Astrocyte of the hippocampus (primary cell): ENCODE data around the gene USP36.
"Not testable (repeated sequence)": the region's sequence is repeated elsewhere in the genome, so short reads cannot be mapped to it uniquely, and the experiment has no call there.

Source experiments
- DNase-seq: peaks from one replicate; pipeline ENCODE4 v3.0.0; 2011; ENCODE audit warnings: low read depth, low spot score

The USP36 gene

DNA sequence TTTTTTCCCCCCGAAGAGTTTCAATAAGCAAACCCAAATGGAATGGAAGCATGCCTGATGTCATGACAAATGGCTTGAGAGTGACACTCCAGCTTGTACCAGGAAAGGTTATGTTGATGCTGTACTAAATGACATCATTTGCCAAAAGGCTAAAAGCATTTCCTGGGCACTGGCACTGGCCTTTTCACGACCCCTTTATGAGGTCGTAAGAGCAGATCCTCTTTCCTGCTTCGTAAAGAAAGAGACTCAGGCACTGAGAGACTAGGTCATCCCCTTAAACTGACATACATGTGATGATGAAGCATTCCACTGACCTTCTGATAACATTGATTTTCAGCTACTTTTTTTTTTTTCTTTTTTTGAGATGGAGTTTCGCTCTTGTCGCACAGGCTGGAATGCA is 31.9 kb upstream of the USP36 start:
- DNase-seq, result no peak

GRCh38 chr17:78870621-78871020 is 30.0 kb upstream of the USP36 start:
- DNase-seq, result no peak

- peak; percentile 51 for DNase-seq
These were observed 27.8 kb upstream of the USP36 start for GRCh38 chr17:78868391-78868790.

DNA sequence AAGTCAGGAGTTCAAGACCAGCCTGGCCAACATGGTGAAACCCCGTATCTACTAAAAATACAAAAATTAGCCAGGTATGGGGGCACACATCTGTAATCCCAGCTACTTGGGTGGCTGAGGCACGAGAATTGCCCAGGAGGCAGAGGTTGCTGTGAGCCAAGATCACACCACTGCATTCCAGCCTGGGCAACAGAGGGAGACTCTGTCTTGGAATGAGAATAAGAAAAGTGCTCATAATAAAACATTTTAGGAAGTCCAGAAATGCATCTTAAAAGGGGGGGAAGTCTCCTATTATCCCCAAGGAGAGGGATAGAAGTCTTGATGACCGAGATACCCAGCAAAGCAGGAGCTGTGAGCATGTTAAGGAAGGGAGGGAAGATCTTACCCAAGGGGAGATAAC is 26.4 kb upstream of the USP36 start:
- not testable (repeated sequence) for DNase-seq

GRCh38 chr17:78865682-78866390 is 25.2 kb upstream of the USP36 start:
- DNase-seq, result peak; percentile 88

- DNase-seq, result no peak
These were observed 23.5 kb upstream of the USP36 start for GRCh38 chr17:78864117-78864516.

- DNase-seq, result peak; percentile 97
These were observed 21.7 kb upstream of the USP36 start for GRCh38 chr17:78862073-78863023.

DNA sequence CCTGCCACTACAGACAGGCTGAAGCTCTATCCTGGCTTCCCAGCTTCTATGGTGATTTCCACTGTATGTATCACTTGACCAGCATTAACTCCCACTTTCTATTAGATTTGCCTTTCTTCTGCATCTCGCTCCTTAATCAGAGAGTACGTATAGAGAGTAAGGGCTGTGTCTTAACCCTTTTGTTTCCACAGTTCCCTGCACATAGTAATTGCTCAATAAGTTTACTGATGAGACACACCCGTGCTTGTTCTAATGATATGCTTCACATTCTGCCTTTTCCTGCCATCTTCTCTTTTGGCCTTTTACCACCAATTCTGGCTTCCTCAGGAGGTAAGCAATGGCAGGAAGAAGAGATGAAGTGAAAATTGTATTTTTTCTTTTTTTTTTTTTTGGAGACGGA is 20.6 kb upstream of the USP36 start:
- no peak for DNase-seq

DNA sequence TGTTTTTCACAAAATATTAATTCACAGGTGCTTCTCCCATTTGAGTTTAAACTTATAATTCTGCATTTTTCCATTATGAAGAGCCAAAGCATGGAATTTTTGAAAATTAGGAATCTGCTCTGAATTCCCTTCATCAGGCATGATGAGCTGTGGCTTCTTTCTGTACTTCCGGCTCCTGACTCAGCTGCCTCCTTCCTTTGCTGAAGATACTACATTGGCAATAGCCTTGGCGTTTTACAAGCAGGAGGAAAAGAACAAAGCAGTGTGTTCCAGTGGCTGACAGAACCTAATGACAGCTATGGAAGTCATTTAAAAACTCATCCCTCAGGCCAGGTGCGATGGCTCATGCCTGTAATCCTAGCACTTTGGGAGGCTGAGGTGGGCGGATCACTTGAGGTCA is 18.4 kb upstream of the USP36 start:
- no peak for DNase-seq

- DNase-seq, result no peak
These were observed 16.7 kb upstream of the USP36 start for GRCh38 chr17:78857266-78857665.

DNA sequence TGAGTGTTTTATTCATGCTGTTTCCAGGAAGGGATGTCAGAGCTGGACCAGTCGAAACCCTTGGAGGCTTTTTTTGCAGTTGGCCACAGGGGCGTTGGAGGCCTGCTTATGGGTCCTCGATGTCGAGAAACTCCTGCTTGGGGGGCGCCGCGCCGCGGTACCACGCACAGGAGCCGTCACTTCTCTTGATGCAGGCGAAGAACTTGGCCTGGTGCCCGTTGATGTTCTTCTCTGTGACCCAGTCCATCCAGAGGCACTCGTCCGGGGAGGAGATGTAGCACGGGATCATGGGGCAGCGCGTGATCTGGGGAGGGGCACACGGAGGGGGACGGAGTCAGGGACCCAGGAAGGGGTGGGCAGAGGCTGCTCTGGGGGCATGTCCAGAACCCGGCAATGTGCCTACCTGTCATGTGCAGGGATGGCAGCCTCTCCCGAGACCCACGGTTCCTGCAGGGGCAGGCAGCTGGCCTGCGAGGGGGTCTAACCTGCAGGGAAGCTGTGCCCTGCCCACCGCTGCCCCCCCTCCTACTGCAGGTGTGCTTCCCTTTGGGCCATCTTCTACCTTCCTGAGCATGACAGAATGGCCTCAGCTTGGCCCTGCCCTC is 15.0 kb upstream of the USP36 start:
- DNase-seq, result no peak

GRCh38 chr17:78854508-78854907 is 13.9 kb upstream of the USP36 start:
- no peak for DNase-seq

GRCh38 chr17:78853926-78854394 is 13.3 kb upstream of the USP36 start:
- DNase-seq, result no peak

GRCh38 chr17:78852709-78853121 is 12.1 kb upstream of the USP36 start:
- DNase-seq, result no peak

DNA sequence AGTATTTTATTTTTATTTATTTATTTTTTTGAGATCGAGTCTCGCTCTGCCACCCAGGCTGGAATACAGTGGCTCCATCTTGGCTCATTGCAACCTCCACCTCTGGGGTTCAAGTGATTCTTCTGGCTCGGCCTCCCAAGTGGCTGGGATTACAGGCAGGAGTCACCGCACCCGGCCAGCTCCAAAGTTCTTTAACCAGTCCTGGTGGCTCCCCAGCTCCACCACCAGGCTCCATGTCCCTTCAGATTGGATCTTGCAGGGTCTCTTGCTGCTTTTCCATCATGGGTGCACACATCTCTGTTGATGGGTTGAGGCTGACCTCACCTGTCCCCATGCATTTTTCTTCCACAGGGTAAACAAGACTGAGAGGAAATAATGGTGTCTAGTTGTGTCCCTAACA is 8.4 kb upstream of the USP36 start:
- no peak for DNase-seq

DNA sequence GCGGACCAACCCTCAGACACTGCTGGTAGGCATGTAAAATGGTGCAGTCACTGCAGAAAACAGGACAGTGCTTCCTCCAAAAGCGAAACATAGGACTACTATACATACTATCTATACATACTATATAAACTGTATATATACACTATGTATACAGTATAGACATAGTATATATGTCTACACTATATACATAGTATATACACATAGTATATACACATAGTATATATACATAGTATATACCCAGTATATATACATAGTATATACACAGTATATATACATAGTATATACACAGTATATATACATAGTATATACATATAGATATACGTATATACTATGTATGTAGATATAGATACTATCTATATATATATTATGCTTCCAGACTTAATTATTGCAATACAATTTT is 6.4 kb upstream of the USP36 start:
- DNase-seq, result no peak

DNA sequence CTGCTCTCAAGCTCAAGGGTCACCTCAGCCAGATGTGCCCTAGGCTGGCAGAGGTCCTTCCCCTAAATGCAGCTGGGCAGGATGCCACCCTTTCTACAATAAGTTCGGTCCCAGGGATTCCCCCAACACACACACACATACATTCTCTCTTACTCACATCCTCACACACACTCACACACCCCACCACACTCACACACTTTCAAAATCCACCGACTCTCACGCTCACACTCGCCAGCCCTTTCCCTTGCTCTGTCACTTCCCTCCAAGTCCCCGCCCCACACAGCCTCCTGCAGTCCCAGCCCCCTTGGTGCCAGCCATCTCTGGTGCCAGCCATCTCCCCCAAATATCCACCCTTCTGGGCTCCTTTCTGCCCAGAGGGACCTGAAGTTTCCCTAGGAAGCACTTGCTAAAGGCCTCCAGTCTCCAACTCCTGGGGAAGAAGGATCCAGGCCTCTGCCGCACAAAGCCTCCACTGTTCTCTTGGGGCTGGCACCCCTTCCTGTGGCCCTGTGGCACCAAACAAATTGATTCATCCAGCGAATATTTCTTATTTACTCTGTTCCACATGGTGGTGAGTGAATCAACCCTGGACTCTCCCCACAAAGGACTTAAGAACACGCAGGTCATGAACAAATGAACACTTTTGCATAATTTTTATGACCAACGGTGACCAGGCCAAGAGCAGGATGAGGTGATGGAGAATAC is 3.8 kb upstream of the USP36 start:
- peak; percentile 50 for DNase-seq

DNA sequence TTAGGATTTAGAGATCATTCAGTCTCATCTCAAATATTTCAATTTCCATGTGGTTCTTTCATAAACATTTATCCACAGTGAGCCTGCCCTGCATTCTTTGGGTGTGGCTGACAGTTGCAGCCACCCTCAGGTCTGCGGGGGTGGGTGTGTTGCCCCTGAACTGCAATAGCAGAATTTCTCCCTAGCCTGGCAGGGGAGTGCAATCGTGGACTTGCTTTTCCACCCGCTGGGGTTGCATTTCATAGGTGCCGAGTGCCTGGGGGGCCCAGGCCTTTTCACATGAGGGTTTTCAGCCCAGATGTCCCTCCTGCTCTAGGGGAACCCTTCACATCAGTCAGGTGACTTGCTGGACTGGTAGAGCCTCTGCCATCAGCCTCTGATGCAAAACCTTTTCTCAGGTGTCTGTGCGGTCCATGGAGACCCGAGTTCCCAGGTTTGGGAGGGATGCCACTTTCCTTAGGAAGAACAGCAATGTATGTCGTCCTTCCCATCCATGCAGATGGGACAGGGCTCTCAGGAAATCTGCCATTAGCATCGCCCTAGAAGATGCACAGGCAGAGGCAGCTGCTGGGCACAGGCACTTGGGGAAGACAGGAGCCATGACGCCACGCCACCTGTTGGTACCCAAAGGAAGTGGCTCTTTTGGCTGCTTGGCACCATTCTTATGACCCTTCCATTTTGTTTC is 2.4 kb upstream of the USP36 start:
- DNase-seq, result peak; percentile 29

DNA sequence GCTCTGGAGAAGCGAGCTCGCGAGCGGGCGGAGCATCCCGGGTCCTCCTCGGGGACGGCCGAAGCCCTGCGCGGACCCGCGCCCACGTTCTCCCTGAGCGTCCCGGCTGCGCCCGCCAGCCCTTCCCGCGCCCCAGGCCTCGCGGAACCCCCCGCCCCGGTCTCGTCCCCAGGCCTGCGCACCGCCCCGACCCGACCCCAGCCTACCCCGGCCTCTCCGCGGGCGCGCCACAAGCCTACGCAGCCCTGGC is 159 bp downstream of the USP36 start:
- DNase-seq, result no peak

DNA sequence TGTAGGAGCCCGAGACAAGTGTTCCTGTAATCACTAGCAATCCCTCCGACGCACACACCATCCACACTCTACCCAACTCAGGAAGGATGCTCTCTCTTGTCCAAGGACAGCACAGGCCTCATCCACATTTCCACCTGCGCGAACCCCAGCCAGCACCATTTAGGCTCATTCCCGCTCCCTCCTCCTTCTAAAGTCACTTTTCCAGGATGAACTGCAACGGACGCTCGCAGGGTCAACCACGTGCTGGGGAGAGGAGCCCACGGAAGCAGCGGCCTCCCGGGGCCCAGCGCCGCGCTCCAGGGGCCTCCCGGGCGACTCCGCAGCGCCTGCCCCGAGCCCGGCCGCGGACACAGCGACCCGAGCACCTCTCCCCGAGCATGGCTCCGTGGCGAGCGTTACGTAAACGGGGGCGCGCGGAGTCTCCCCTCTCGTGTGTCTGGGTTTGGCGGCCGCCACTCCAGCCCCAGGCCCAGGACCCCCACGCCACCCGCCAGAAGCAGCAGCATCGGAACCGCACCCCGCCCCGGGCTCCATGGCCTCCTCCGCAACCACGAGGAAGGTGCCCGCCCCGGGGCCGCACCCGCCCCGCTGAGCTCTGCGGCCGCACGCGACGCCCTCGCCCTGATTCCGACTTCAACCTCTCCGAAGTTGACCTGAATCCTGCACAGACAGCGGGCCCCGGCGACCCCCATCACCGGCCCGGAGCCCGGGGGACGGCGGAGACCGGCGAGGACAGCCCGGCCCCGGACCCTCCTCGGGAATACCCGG is 668 bp downstream of the USP36 start:
- peak; percentile 55 for DNase-seq
